HG03196 (cell line): ENCODE results near the gene RC3H2.
"Not testable (repeated sequence)": the region's sequence is repeated elsewhere in the genome, so short reads cannot be mapped to it uniquely, and the experiment has no call there.

ENCODE experiments used
- ATAC-seq: cut with Tn5 transposase; IDR thresholded peaks from one replicate; pipeline ENCODE4 v1.9.1; 2021; ENCODE audit not compliant: unreplicated experiment

RC3H2 gene

DNA sequence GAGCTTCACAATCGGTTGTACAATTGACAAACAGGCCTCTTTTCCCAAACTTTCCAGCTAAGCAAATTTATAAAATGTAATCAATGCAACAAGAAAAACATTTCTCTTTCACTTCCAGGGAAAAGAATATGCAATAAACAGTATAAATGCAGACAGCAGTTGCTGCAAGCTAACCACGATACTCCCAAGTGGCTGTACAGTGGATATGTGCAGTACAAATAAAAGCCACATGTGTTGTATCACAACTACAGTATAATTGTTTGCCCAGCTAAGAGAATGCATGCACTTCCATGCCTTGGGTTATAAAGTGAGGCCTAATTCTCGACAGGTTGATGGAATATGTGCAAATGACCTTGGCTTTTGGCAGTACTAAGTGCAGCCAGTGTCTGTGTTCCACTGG lies 60.0 kb downstream of the RC3H2 start:
- ATAC-seq: no peak

DNA sequence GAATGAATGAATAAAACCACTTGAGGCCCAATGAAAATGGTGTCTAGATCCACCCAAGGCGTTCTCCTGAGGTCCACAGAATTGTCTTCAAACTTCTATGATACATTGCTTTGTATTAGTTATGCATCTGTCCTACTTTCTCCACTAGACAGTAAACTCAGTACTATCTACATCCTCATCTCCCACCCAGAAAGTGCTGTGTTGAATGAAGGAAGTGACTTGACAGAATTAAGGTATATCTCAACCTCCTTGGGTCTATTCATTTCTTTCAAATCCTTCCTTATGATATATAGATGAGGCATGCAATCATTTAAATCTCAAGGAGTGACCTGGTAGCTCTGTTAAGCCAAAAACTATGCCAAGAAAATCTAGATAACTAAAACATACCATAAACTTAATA lies 61.0 kb downstream of the RC3H2 start:
- ATAC-seq: no peak

DNA sequence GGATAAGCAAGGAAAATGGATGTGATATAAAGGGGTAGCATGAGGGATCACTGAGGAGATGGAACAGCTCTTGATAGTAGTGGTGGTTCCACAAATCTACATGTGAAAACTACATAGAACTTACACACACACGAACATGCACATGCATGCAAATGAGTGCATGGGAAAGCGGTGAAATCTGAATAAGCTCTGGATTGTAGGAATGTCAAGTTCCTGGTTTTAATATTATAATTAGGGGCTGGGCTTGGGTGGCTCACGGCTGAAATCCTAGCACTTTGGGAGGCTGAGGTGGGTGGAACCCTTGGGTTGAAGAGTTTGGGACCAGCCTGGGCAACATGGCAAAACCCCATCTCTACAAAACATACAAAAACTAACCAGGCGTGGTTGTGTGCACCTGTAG lies 63.7 kb downstream of the RC3H2 start:
- ATAC-seq: no peak

DNA sequence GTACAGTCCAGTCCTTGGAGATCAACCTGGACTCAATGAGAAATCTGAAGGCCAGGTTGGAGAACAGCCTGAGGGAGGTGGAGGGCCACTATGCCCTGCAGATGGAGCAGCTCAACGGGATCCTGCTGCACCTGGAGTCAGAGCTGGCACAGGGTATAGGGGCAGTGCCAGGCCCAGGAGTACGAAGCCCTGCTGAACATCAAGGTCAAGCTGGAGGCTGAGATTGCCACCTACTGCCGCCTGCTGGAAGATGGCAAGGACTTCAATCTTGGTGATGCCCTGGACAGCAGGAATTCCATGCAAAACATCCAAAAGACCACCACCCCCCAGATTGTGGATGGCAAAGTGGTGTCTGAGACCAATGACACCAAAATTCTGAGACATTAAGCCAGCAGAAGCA lies 66.7 kb downstream of the RC3H2 start:
- ATAC-seq: not testable (repeated sequence)

DNA sequence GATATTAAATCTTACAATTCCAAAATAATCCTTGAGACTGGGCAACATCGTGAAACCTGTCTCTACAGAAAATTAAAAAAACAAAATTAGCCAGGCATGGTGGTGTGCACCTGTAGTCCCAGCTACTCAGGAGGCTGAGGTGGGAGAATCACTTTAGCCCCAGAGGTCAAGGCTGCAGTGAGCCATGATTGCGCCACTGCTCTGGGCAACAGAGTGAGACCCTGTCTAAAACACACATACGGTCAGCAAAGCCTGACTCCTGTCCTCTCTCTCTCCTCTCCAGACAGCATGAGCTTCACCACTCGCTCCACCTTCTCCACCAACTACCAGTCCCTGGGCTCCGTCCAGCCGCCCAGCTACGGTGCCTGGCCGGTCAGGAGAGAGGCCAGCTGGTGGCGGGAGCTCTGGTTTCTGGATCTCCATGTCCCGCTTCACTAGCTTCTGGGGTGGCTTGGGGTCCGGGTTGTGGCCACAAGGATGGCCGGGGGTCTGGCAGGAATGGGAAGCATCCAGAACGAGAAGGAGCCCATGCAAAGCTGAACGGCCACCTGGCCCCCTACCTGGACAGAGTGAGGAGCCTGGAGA lies 67.8 kb downstream of the RC3H2 start:
- no peak for ATAC-seq

DNA sequence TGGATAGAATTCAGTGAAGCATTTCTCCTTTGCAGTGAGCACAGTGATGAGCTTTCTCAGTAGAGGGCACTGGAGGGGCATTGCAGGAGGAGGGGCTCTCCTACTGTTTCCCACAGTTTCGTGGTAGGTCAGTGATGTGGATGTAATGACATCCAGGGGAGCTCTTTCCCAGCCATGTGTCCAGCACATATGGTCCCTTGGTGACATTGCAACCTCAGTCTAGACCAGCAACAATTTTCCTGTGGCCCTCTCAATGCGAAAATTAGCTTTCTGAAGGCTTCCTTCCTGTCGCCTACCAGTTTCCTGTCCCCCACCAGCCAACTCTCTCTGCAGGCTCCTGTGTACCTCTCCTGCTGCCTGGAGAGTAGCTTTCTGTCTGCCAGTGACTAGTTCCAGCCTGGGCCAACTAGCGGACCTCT lies 69.8 kb downstream of the RC3H2 start:
- no peak for ATAC-seq

DNA sequence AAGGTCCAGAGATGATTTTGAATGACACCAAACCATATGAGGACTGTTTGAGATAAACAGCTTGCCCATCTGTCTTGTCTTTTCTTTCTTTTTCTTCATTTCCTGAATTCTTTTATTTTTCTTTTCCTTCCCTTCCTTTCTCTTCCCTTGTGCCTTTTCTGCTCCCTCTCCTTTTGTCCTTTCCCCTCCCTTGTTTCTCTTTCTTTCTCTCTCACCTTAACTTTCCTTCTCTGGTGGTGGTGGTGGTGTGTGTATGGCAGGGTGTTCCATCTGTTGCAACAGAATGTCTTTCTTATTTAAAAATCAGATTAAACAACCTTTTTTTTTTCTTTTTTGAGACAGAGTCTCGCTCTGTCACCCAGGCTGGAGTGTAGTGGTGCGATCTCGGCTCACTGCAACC lies 73.0 kb downstream of the RC3H2 start:
- ATAC-seq: no peak

DNA sequence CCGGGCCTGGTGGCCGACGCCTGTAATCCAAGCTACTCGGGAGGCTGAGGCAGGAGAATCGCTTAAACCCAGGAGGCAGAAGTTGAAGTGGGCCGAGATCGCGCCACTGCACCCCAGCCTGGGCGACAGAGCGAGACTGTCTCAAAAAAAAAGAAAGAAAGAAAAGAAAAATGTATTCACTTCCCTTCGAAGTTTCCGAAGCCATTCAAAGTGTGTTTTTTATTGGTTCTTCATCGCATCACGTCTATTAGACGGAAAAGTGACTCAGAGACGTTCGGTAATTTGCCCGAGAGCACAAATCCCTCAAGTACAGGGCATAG lies 76.2 kb downstream of the RC3H2 start:
- ATAC-seq: not testable (repeated sequence)

DNA sequence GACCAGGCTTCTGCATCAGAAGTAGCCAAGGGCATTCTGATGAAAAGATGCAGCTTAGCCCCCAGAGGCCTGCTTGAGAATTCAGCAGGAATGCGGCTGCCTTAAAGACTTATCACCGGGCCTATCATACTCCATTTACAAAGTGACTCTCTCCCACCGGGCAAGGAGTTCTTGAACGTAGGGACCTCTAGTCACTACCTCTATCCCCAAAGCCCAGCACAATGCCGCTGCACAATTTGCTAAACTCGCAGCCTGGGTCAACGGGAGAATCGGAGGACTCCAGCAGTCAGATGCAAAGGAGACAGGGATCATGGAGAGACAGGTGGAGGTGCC lies 77.4 kb downstream of the RC3H2 start:
- peak; percentile 21 for ATAC-seq

DNA sequence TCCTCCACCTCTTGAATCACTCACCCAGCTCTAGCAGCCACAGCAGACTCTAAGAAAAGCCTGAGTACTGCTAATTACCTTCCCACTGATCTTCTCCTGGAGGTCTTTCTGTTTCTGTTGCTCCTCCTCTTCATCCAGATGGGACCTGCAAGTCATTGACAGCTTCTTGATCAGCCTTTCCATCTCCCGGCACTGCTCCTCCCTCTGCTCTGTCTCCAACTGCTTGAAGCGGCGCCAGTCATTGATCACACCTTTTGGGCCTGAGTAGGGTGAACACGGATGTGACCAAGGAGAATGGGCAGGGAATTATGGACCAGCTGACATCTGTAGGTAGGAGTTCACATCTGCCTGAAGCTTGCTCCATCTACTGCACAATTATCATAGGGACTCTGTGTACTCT lies 82.2 kb downstream of the RC3H2 start:
- ATAC-seq: no peak

DNA sequence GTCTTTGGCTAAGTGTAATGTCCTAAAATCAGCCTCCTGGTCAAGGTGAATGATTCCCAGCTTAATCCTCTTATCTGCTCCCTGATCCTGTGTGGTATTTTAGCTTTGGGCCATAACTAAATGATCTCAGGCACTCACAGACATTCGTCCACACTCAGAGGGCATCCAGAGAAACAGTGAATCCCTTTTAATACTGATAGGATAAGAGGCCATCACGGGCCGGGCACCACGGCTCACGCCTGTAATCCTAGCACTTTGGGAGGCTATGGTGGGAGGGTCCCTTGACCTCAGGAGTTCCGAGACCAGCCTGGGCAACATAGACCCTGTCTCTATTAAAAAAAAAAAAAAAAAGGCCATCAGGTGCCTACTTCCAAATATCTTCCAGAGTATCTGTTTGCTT lies 83.1 kb downstream of the RC3H2 start:
- no peak for ATAC-seq

DNA sequence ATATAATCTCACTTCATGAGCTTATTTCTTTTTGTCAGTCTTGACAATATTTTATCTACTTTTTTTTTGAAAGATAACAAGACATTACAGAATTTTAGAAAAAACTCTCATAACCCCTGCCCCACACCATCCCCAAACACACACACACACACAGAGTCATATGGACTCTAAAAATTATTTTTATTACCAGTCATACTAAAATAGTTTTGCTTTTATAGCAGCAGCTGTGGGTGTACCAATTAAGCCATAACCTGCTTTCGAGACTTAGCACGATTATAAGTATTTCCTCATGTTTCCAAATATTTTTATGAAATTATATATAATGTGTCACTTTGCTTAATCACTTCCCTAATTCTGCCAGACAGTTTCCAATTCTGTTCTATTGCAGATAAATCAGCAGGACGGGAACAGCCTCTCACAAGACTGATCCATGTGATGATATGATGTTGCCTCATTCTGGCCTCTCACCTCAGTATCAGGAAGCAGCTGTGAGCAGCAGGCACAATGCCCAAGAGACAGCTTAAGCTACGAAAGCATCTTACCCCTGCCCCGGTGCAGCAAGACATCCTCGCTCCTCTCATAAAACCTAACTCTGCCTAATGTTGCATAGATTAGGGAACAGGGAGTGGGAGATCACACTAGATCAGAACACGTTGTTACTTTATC lies 83.7 kb downstream of the RC3H2 start:
- no peak for ATAC-seq

DNA sequence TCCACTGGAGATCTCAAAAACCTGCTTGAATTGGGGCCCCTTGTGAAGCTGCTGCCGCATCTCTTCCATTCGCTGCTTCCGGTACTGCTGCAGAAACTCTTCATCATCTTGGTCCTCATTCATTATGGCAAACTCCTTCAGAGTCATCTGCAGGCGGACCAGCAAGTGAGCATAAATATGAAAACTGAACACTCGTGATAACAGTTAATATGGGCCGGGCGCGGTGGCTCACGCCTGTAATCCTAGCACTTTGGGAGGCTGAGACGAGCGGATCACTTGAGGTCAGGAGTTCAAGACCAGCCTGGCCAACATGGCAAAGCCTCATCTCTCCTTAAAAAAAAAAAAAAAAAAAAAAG lies 84.7 kb downstream of the RC3H2 start:
- ATAC-seq: no peak

DNA sequence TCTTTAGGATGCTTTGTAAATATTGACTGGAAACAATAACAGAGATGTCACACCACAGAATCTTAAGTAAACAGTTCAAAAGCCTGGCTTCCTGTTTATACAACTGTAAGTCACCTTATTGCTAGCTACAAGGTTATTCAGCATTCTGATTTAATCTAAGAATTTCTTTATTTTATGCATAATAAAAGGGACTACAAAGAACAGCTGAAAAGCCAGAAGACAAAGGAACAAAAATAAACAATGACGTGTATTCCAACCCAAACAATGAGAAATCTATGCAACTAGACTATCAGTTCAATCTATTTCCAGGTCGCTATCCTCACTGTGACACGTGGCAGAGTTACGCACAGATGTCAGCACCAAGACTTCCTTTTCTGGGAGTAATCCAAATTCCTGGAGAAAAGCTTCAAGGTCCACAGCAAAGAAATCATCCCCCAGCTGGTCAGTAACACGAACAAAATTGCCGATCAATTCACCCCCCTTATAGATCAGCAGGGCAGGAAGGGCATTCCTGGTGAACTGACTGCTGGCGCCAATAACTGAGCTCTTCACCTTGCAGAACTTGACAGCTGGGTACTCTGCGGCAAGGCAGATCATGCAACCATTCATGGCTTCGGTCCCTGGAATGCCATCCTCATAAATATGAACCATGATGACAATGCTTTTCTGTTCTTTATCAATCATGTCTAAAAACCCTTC lies 85.2 kb downstream of the RC3H2 start:
- ATAC-seq: no peak

DNA sequence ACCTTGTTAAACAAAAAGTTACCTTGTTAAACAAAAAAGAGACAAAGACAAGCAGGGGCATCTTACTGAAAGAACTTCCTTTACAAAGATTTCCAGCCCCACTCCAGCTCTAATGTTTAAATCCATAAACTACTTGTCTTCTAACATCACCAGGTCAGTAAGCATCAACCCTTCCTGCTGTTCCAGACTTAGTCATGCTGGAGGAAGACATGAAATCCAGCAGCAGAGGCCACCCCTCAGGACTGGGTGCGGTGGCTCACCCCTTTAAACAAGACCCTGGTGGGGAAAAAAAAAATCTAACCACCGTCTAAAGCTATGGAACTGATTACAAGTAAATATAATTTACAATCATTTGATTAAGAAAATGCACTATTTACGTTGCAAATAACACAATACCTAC lies 85.8 kb downstream of the RC3H2 start:
- no peak for ATAC-seq

DNA sequence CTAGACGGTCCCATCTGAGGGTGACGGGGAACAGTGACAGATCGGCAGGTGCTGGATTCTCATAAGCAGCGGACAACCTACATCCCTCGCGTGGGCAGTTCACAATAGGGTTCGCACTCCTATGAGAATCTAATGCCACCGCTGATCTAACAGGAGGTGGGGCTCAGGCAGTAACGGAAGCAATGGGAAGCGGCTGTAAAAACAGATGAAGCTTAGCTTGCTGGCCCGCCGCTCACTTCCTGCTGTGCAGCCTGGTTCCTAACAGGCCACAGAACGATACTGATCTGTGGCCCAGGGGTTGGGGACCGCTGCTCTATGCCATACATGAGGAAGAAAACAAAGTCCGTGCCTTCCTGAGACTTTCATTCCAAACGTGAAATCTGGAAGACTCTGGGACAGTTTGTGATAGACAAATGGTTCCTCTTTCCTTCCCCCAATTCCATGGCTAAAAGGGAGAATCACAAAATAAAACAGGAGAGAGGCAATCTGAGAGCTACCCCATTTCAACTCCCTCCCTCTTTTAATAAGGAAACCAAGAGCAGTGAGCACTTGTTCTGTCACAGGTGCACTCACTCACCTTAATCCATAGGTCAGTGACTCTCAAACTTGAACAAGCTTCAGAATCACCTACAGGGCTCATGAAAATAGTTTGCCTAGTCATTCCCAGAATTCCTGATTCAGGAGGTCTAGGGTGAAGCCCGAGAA lies 88.8 kb downstream of the RC3H2 start:
- ATAC-seq: peak; percentile 63

DNA sequence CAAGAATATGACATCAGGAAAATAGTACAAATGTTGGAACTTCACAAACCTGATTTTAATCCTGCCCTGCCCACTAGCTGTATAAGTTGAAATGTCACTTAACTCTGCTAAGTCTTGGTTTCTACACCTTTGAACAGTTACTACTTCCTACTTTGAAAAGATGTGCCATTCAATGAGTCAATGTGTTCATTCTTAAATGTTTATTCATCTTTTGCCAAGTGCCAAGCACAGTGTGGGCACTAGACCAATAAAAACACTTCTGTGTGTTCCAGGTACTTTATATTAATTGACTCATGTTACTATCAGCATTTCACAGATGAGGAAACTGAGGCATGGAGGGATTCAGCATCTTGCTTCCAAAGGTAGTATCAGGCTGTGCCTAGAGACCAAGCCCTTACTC lies 89.6 kb downstream of the RC3H2 start:
- no peak for ATAC-seq

DNA sequence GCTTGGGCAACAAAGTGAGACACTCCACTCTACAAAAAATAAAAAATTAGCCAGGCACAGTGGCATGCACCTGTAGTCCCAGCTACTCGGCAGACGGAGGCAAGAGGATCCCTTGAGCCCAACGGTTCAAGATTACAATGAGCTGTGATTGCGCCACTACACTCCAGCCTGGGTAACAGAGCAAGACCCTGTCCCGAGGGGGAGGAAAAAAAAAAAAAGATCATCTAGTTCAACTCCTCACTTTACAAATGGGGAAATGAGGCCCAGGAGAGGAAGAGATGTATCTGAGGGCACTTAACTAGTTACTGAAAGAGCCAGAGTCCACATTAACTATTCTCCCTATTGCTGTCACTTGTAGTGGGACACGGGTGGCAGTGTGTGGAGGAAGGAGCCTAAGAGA lies 90.6 kb downstream of the RC3H2 start:
- no peak for ATAC-seq

DNA sequence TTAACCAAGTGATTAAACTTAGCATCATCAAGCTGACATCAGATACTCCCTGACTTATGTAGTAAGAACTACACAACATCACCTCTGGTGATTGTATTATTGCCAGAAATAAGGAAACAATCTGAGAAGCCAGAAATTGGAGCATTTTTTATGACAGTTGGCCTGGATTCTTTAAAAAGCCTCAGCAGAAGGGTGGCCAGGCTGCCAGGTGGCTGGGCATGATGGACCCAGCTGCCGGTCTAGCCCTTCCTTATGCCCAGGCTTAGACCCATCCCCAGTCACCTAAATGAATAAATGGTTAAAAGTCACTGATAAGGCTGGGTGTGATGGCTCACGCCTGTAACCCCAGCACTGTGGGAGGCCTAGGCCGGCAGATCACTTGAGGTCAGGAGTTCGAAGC lies 92.4 kb downstream of the RC3H2 start:
- no peak for ATAC-seq

DNA sequence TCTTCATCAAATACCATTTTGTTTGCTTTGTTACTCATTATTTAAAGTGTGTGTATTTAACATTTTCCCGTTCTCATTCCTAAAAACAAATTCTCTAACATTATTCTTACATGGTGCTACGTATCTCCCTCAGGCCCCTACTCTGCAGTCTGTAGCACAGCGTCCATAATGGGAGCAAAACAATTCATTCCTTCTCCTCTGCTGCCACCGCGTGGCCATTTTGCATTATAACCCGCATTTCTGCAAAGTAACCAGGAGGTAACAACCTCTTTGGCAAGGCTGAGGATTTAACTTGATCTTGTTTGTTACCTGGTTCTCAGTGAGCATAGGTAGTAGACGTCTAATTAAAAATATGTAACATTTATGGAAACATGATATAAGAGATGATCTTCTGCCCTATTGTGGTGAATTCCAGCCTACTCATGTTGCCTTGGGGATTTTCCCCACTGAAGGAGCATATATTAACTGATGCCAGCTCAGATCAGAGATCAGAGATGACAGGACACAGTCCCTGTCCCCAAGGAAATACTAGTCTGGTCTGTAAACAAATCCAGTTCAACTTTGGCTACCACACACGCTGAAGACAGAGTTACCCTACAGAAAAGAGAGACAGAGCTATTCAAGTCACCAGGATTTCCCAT lies 94.7 kb downstream of the RC3H2 start:
- ATAC-seq: peak; percentile 73

DNA sequence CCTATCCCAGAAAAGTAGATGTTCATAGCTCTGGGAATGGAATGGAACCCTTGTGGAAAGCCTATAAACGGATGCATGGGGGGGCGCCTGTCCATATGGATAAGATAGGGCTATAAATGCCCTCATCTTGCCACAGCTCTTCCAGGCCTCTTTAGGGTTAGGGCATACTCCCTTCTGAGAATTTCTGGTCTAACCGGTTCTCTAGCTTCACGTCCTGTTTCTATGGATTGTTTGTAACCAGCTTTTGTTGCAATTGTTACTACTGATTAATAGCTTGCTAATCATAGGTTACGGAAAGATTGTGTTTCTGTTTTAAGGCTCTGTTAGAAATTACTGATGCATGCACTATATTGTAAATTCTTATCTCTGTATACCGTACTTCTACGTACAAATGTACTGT lies 95.9 kb downstream of the RC3H2 start:
- ATAC-seq: not testable (repeated sequence)

DNA sequence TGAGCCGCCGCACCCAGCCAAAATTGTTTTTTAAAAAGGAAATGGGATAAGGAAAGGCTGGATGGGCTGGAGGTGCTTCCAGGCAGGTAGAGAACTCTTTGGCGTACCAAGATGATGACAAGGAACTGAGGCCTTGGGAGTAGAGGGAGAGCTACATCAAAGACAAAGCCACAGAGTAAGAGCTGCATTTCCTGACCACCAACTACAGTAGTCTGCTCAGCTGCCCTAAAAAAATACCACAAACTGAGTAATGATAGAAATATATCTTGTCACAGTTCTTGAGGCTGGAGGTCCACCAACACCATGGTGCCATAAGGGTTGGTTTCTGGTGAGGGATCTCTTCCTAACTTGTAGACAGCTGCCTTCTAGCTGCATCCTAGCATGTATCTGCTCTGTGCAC lies 97.0 kb downstream of the RC3H2 start:
- no peak for ATAC-seq
